ENCODE results near the gene NBR1.
"Not testable (repeated sequence)": the region's sequence is repeated elsewhere in the genome, so short reads cannot be mapped to it uniquely, and the experiment has no call there.

Gene NBR1

GRCh38 chr17:43170766-43171585, at the start of gene NBR1:
Gene NBR1, plus strand, starts transcription at chr17:43171214. Its CDS starts 4,586 bp downstream, at chr17:43175800.
- peak; percentile 99 for DNase-seq

- DNase-seq, result peak; percentile 98
Observed at GRCh38 chr17:43125133-43125966, 45.7 kb upstream of the NBR1 start, which contains the start of gene BRCA1. Gene BRCA1, minus strand, starts transcription at chr17:43125364. Its CDS starts 1,268 bp downstream, at chr17:43124096.

- DNase-seq, result no peak
Observed at GRCh38 chr17:43125967-43126910, 44.8 kb upstream of the NBR1 start.

GRCh38 chr17:43126911-43127290, 44.1 kb upstream of the NBR1 start:
- no peak for DNase-seq

- DNase-seq, result not testable (repeated sequence)
Observed at GRCh38 chr17:43127333-43127876, 43.6 kb upstream of the NBR1 start.

GRCh38 chr17:43129671-43130010, 41.4 kb upstream of the NBR1 start:
- no peak for DNase-seq

- no peak for DNase-seq
Observed at GRCh38 chr17:43132117-43132516, 38.9 kb upstream of the NBR1 start.

- DNase-seq, result not testable (repeated sequence)
Observed at GRCh38 chr17:43133439-43133838, 37.6 kb upstream of the NBR1 start.

- no peak for DNase-seq
Observed at GRCh38 chr17:43134774-43135453, 36.1 kb upstream of the NBR1 start.

- DNase-seq, result no peak
Observed at GRCh38 chr17:43135454-43135819, 35.6 kb upstream of the NBR1 start.

GRCh38 chr17:43136574-43136973, 34.4 kb upstream of the NBR1 start:
- not testable (repeated sequence) for DNase-seq

- not testable (repeated sequence) for DNase-seq
Observed at GRCh38 chr17:43138531-43138930, 32.5 kb upstream of the NBR1 start.

GRCh38 chr17:43140396-43141332, 30.4 kb upstream of the NBR1 start:
- no peak for DNase-seq

GRCh38 chr17:43142153-43142552, 28.9 kb upstream of the NBR1 start:
- DNase-seq, result no peak

- DNase-seq, result no peak
Observed at GRCh38 chr17:43143201-43143600, 27.8 kb upstream of the NBR1 start.

- no peak for DNase-seq
Observed at GRCh38 chr17:43146649-43147048, 24.4 kb upstream of the NBR1 start.

GRCh38 chr17:43151880-43152456, 19.0 kb upstream of the NBR1 start:
- DNase-seq, result no peak

GRCh38 chr17:43153197-43153835, 17.7 kb upstream of the NBR1 start:
- DNase-seq, result not testable (repeated sequence)

GRCh38 chr17:43155666-43156065, 15.3 kb upstream of the NBR1 start:
- no peak for DNase-seq

GRCh38 chr17:43159232-43159631, 11.8 kb upstream of the NBR1 start:
- not testable (repeated sequence) for DNase-seq

Data from CD4-positive, alpha-beta T cell treated with Interleukin-4 for 4 hours (primary cell).